ENCODE data around the gene RAB30. TPM values are rescaled to one million over a fixed set of nuclear protein-coding genes. Genes with fewer than 3 reads are reported as not detected.

Gene RAB30
- total and polyA plus RNA-seq, 2 donors (not counting 3 experiments of a cell fraction or from before 2014, with no cell fraction given), result 4.1 to 14.6 TPM

- H3K4me3 ChIP-seq (replicated peaks in 1 of 3; ENCODE audit: insufficient read depth in 1 of 3, low read depth in 1 of 3, low read length in 3 of 3), result no peak overlapping the region
- DNase-seq (ENCODE audit: low read depth, low spot score), result peak; percentile 63
- H3K4me2 ChIP-seq (ENCODE audit: insufficient read depth, low read length), result peak overlapping the region; percentile 27
- H4K20me1 ChIP-seq (replicated peaks; ENCODE audit: control insufficient read depth, extremely low read depth, insufficient read depth, low read length), result no peaks in the 10 kb centered on the region
- CTCF ChIA-PET, result interaction anchor here (1.2 to 1.6 kb wide), 3 partner anchors 9 to 59 kb away, joined by 3 to 6 read pairs (median 5); no protein-coding TSS in a partner anchor
- H3K4me1 ChIP-seq (ENCODE audit: control insufficient read depth, extremely low read depth, insufficient read depth, low read length), result peaks cover 13% of the 10 kb centered on the region
- peak; percentile 81 for FAIRE-seq
- H3K36me3 ChIP-seq (ENCODE audit: control insufficient read depth in 2 of 2, extremely low read depth in 1 of 2, insufficient read depth in 2 of 2, low read length in 2 of 2), result peaks cover 0 to 3% of the 10 kb centered on the region in 2 experiments
- no TSS peak for BruUV-seq (replicated peaks)
- no peak overlapping the region for H2AFZ ChIP-seq (ENCODE audit: low read depth, low read length)
- H3K27me3 ChIP-seq (ENCODE audit: control insufficient read depth in 2 of 2, insufficient read depth in 2 of 2, low read length in 2 of 2), result no peaks in the 10 kb centered on the region
- peak overlapping the region; percentile 34 for H3K27ac ChIP-seq (ENCODE audit: insufficient read depth, low read depth, low read length)
- POLR2A ChIA-PET, result interaction anchor here (1.3 kb wide), 1 partner anchor 21 kb away, joined by 4 read pairs; no protein-coding TSS in a partner anchor
- dilution Hi-C loops (cut with MboI; ENCODE audit: extremely low pct_ligation_motif_present, low sequenced_read_pairs) (no loop called here), intact Hi-C loops (cut with micrococcal nuclease) (no loop called here)
- H3K9me3 ChIP-seq (replicated peaks; ENCODE audit: control insufficient read depth, insufficient read depth, low read length), result no peaks in the 10 kb centered on the region
- no peak overlapping the region for H3K9ac ChIP-seq (replicated peaks; ENCODE audit: extremely low read depth, insufficient read depth, low read length)
- no peaks in the 10 kb centered on the region for H3K9me1 ChIP-seq (replicated peaks; ENCODE audit: control insufficient read depth, extremely low read depth, insufficient read depth, low read length)
- no peaks in the 10 kb centered on the region for H3K79me2 ChIP-seq (ENCODE audit: control insufficient read depth, insufficient read depth, low read length)
- TF ChIP-seq POLR2AphosphoS5 (IDR thresholded peaks at IDR 0.05; ENCODE audit: insufficient read depth, low read depth, low read length), result peak; percentile 15
- TF ChIP-seq MYC (IDR thresholded peaks at IDR 0.05; ENCODE audit: low read depth, low read length), result no peak
These were observed 85.3 kb downstream of the RAB30 start for GRCh38 chr11:82986446-82986845.

DNA sequence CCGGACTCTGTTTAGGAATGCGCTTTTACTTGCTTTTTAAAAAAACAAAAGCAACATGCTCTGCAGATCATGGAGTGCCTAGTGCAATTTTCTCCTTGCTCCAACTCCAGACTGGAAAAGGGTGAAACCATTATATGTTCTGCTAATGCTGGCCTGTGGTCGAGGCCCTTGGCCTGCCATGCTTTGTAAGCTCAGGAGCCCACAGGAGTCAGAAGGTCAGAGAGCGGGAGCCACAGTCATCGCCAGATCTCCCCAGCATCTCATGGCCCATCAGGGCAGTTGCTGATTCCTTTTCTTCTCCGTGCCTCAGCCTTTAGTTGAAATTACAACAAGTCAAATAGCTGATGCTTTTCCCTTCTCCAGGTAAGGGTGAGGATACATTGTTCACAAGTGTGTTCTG lies 89.8 kb downstream of the RAB30 start:
- dilution Hi-C loops (cut with MboI; ENCODE audit: extremely low pct_ligation_motif_present, low sequenced_read_pairs) (no loop called here), intact Hi-C loops (cut with micrococcal nuclease) (no loop called here)
- Histone ChIP-seq H4K20me1 (replicated peaks; ENCODE audit: control insufficient read depth, extremely low read depth, insufficient read depth, low read length) (no peaks in the 10 kb centered on the region), H3K27me3 (ENCODE audit: control insufficient read depth in 2 of 2, insufficient read depth in 2 of 2, low read length in 2 of 2) (no peaks in the 10 kb centered on the region), H3K79me2 (ENCODE audit: control insufficient read depth, insufficient read depth, low read length) (no peaks in the 10 kb centered on the region), H3K36me3 (ENCODE audit: control insufficient read depth in 2 of 2, extremely low read depth in 1 of 2, insufficient read depth in 2 of 2, low read length in 2 of 2) (peaks cover 0 to 3% of the 10 kb centered on the region in 2 experiments), H3K4me3 (replicated peaks in 1 of 3; ENCODE audit: insufficient read depth in 1 of 3, low read depth in 1 of 3, low read length in 3 of 3) (no peak overlapping the region), H2AFZ (ENCODE audit: low read depth, low read length) (no peak overlapping the region), H3K9me1 (replicated peaks; ENCODE audit: control insufficient read depth, extremely low read depth, insufficient read depth, low read length) (no peaks in the 10 kb centered on the region), H3K9me3 (replicated peaks; ENCODE audit: control insufficient read depth, insufficient read depth, low read length) (no peaks in the 10 kb centered on the region), H3K27ac (ENCODE audit: insufficient read depth, low read depth, low read length) (no peak overlapping the region), H3K4me2 (ENCODE audit: insufficient read depth, low read length) (no peak overlapping the region), H3K9ac (replicated peaks; ENCODE audit: extremely low read depth, insufficient read depth, low read length) (no peak overlapping the region), H3K4me1 (ENCODE audit: control insufficient read depth, extremely low read depth, insufficient read depth, low read length) (peaks cover 29% of the 10 kb centered on the region)
- CTCF ChIA-PET, result no interaction called here
- FAIRE-seq, result no peak
- POLR2A ChIA-PET, result interaction anchor here (0.6 kb wide), 1 partner anchor 17 kb away, joined by 3 read pairs; no protein-coding TSS in a partner anchor
- no peak for TF ChIP-seq POLR2A (IDR thresholded peaks at IDR 0.05; ENCODE audit: low read depth, low read length)
- TF ChIP-seq CTCF (IDR thresholded peaks at IDR 0.05; ENCODE audit: extremely low read depth in 1 of 2, insufficient read depth in 1 of 2, low read depth in 1 of 2, low read length in 2 of 2), result no peak
- no peak for TF ChIP-seq POLR2AphosphoS5 (IDR thresholded peaks at IDR 0.05; ENCODE audit: insufficient read depth, low read depth, low read length)
- TF ChIP-seq GATA2 (IDR thresholded peaks at IDR 0.05; ENCODE audit: insufficient read depth, insufficient read length, low read depth, low read length), result no peak
- no peak for TF ChIP-seq JUN (IDR thresholded peaks at IDR 0.05; ENCODE audit: borderline replicate concordance, insufficient read depth, insufficient read length, low read depth)
- TF ChIP-seq, protein P1, sequence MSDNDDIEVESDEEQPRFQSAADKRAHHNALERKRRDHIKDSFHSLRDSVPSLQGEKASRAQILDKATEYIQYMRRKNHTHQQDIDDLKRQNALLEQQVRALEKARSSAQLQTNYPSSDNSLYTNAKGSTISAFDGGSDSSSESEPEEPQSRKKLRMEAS (IDR thresholded peaks at IDR 0.05; ENCODE audit: insufficient read depth, insufficient read length), result no peak
- no peak for TF ChIP-seq EZH2 (IDR thresholded peaks at IDR 0.05; ENCODE audit: borderline replicate concordance, low read depth, low read length, severe bottlenecking)
- TF ChIP-seq FOS (IDR thresholded peaks at IDR 0.05; ENCODE audit: borderline replicate concordance, insufficient read depth, low read length), result no peak
- TF ChIP-seq MYC (IDR thresholded peaks at IDR 0.05; ENCODE audit: low read depth, low read length), result no peak
- DNase-seq (ENCODE audit: low read depth, low spot score), result no peak
- BruUV-seq (replicated peaks), result no TSS peak
